Adrenal gland (tissue), 5 donors: ENCODE measurements around the gene NEIL1.

ENCODE experiments used
- POLR2A ChIP-seq, 2 donors: fragments of 450-650 bp; IDR thresholded peaks; one replicate each; pipeline ENCODE4 v1.6.1; 2017; ENCODE audit warnings: antibody characterized with exemption in 2 of 2, mild to moderate bottlenecking in 2 of 2, moderate library complexity in 1 of 2
- TF ChIP-seq, protein P1 (sequence below), 6 experiments: fragments of 450-650 bp in 4 of 6; fragments of 200-600 bp in 2 of 6; sonication (generic) in 1 of 6; IDR thresholded peaks; 1 replicate in 5 of 6; 2 replicates in 1 of 6; pipeline versions ENCODE4 v1.5.1 to v1.8.0; 2016 to 2021; ENCODE audit warnings: antibody characterized with exemption in 6 of 6, mild to moderate bottlenecking in 2 of 6, moderate library complexity in 1 of 6
- donor health status: DM: no; HTN: no; CAD: no.

DNA sequence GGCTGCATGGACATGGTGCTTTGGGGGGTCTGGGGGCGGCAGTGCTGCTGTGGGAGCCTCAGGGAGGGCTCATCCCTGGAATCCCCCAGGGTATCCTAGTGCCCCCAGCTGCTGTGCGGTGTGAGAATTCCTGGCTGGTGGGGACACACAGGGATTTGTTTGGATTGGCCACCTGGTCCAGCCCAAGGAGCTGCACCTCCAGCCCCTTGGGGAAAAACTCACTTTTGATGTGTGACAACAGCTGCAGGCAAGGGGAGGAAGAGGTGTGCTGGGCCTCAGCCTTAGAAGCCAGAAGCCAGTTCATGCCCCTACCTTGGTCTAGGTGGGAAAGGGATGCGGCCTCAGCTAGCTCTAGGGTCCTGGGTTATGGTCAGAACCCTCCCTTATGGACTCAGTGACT is 19.3 kb upstream of the NEIL1 start:
- TF ChIP-seq, protein P1, sequence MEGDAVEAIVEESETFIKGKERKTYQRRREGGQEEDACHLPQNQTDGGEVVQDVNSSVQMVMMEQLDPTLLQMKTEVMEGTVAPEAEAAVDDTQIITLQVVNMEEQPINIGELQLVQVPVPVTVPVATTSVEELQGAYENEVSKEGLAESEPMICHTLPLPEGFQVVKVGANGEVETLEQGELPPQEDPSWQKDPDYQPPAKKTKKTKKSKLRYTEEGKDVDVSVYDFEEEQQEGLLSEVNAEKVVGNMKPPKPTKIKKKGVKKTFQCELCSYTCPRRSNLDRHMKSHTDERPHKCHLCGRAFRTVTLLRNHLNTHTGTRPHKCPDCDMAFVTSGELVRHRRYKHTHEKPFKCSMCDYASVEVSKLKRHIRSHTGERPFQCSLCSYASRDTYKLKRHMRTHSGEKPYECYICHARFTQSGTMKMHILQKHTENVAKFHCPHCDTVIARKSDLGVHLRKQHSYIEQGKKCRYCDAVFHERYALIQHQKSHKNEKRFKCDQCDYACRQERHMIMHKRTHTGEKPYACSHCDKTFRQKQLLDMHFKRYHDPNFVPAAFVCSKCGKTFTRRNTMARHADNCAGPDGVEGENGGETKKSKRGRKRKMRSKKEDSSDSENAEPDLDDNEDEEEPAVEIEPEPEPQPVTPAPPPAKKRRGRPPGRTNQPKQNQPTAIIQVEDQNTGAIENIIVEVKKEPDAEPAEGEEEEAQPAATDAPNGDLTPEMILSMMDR (IDR thresholded peaks at IDR 0.05) = no peak
- TF ChIP-seq POLR2A (IDR thresholded peaks at IDR 0.05) = no peak
